B cell (primary cell): ENCODE measurements around the gene MAP7D3. TPM values are rescaled to one million over a fixed set of nuclear protein-coding genes. Genes with fewer than 3 reads are reported as not detected.

Experiments used
- ATAC-seq: fragments of 200-7000 bp; cut with Tn5 transposase; one replicate; pipeline ENCODE4 v1.10.0; 2021; ENCODE audit warnings: low read depth, mild to moderate bottlenecking, moderate number of reproducible peaks, moderate library complexity
- CTCF ChIA-PET: fragments of 350-600 bp; sonication (Branson Sonifier 250); formaldehyde crosslinking; loops from one replicate; lab custom pipeline; 2021; ENCODE audit warnings: antibody characterized with exemption, inconsistent platforms; lab: Charles Lee
- POLR2A ChIA-PET: fragments of 350-600 bp; sonication (Branson Sonifier 250); formaldehyde crosslinking; loops from one replicate; lab custom pipeline; 2021; ENCODE audit warnings: antibody characterized with exemption; lab: Charles Lee
- DNase-seq: peaks from one replicate; pipeline ENCODE4 v3.0.0; 2013
- H2AFZ ChIP-seq: 2 replicates; pipeline ENCODE4 v1.6.1; 2012; ENCODE audit warnings: mild to moderate bottlenecking, low read depth, low read length; ENCODE audit not compliant: insufficient read depth, poor library complexity, severe bottlenecking
- H3K27ac ChIP-seq, 2 donors: 1 replicate in 1 of 2; 2 replicates in 1 of 2; pipeline ENCODE4 v1.5.1; 2012 to 2013; ENCODE audit warnings: low read length in 2 of 2, mild to moderate bottlenecking in 2 of 2, moderate library complexity in 1 of 2
- H3K27me3 ChIP-seq, 4 experiments: fragments of 200-600 bp in 1 of 4; sonication (generic) in 1 of 4; replicated peaks in 1 of 4; 1 replicate in 2 of 4; 2 replicates in 2 of 4; pipeline versions ENCODE4 v1.6.1 to v1.7.0; 2013 to 2016; ENCODE audit warnings: low read length in 3 of 4, mild to moderate bottlenecking in 2 of 4, mixed read lengths in 1 of 4, moderate library complexity in 1 of 4; ENCODE audit not compliant: insufficient read depth in 4 of 4, control insufficient read depth in 3 of 4; ENCODE audit errors: control extremely low read depth in 1 of 4
- H3K36me3 ChIP-seq, 2 experiments: replicated peaks in 1 of 2; 1 replicate in 1 of 2; 2 replicates in 1 of 2; pipeline versions ENCODE4 v1.6.1 to v1.7.1; 2013; ENCODE audit warnings: low read length in 1 of 2; ENCODE audit not compliant: insufficient read depth in 2 of 2, control insufficient read depth in 1 of 2; ENCODE audit errors: control extremely low read depth in 1 of 2, extremely low read depth in 1 of 2
- H3K4me1 ChIP-seq, 2 donors: fragments of 200-600 bp in 1 of 2; sonication (generic) in 1 of 2; 1 replicate in 1 of 2; 2 replicates in 1 of 2; pipeline versions ENCODE4 v1.5.1 to v1.6.1; 2013 to 2017; ENCODE audit warnings: low read length in 2 of 2; ENCODE audit not compliant: control insufficient read depth in 2 of 2, insufficient read depth in 2 of 2
- H3K4me2 ChIP-seq: replicated peaks from 2 replicates; pipeline ENCODE3; 2012; ENCODE audit warnings: mild to moderate bottlenecking, low read depth, low read length; ENCODE audit not compliant: poor library complexity, severe bottlenecking
- H3K4me3 ChIP-seq, 5 experiments: fragments of 200-600 bp in 1 of 5; sonication (generic) in 1 of 5; 1 replicate in 3 of 5; 2 replicates in 2 of 5; pipeline versions ENCODE4 v1.5.1 to v1.7.0; 2011 to 2016; ENCODE audit warnings: low read length in 4 of 5, mild to moderate bottlenecking in 4 of 5, low read depth in 2 of 5, control low read depth in 1 of 5, moderate library complexity in 1 of 5; ENCODE audit not compliant: insufficient read depth in 1 of 5; ENCODE audit errors: control extremely low read depth in 1 of 5, extremely low read depth in 1 of 5
- H3K79me2 ChIP-seq: fragments of 200-600 bp; sonication (generic); one replicate; pipeline ENCODE4 v1.6.0; 2016; ENCODE audit warnings: low read length; ENCODE audit not compliant: control insufficient read depth, insufficient read depth
- H3K9ac ChIP-seq: fragments of 200-600 bp; sonication (generic); 2 replicates; pipeline ENCODE4 v1.6.1; 2017; ENCODE audit warnings: mild to moderate bottlenecking, low read length, moderate library complexity
- H3K9me3 ChIP-seq, 3 donors: one replicate each; pipeline versions ENCODE4 v1.6.1 to v1.7.1; 2013; ENCODE audit warnings: low read length in 2 of 3; ENCODE audit not compliant: control insufficient read depth in 2 of 3, insufficient read depth in 1 of 3; ENCODE audit errors: control extremely low read depth in 1 of 3
- H4K20me1 ChIP-seq: 2 replicates; pipeline ENCODE4 v1.6.0; 2012; ENCODE audit warnings: mild to moderate bottlenecking, low read length; ENCODE audit not compliant: insufficient read depth, control insufficient read depth, poor library complexity, severe bottlenecking
- H3K27ac Mint-ChIP-seq: one replicate; pipeline ENCODE4 v1.8.0; 2021; ENCODE audit warnings: mixed read lengths
- H3K27me3 Mint-ChIP-seq: one replicate; pipeline ENCODE4 v1.8.0; 2021; ENCODE audit warnings: mixed read lengths
- H3K4me1 Mint-ChIP-seq: one replicate; pipeline ENCODE4 v1.8.0; 2021; ENCODE audit warnings: mixed read lengths
- H3K4me3 Mint-ChIP-seq: one replicate; pipeline ENCODE4 v1.8.0; 2021; ENCODE audit warnings: mixed read lengths
- H3K9me3 Mint-ChIP-seq: one replicate; pipeline ENCODE4 v1.8.0; 2022; ENCODE audit warnings: mixed read lengths; ENCODE audit not compliant: insufficient read depth
- CTCF ChIP-seq: fragments of 200-600 bp; IDR thresholded peaks from one replicate; pipeline ENCODE4 v1.8.0; 2022; ENCODE audit warnings: antibody characterized with exemption, mild to moderate bottlenecking
- EZH2 ChIP-seq: IDR thresholded peaks from 2 replicates; pipeline ENCODE4 v1.6.1; 2012; ENCODE audit warnings: borderline replicate concordance, low read depth, mild to moderate bottlenecking, moderate library complexity, low read length; ENCODE audit not compliant: insufficient read depth, poor library complexity, severe bottlenecking
- WGBS: methylation state at CpG from one replicate; pipeline ENCODE4 v1.1.5; 2013; ENCODE audit warnings: missing lambda C conversion rate; ENCODE audit not compliant: insufficient coverage; 5-methylcytosine and 5-hydroxymethylcytosine counted together
- intact Hi-C: fragments of 100-400 bp; cut with micrococcal nuclease; formaldehyde crosslinking; loops from one replicate; pipeline ENCODE4 v1.10.0; 2022
- polyA plus RNA-seq: library from polyadenylated mRNA; depleted of rRNA; stranded (reverse); fragments of >200 nt; gene quantifications from 2 replicates; pipeline ENCODE4 v1.2.3, GENCODE V29; 2012
- total RNA-seq, 2 donors: library from RNA; stranded (reverse); fragments of 120-200 nt in 1 of 2; gene quantifications; 1 replicate in 1 of 2; 2 replicates in 1 of 2; pipeline versions ENCODE4 v1.2.3 to v1.2.4, GENCODE V29; 2013 to 2022

Gene MAP7D3
- total and polyA plus RNA-seq, 2 donors (not counting 1 experiment from before 2014, with no cell fraction given), result 3.8 to 13.0 TPM

DNA sequence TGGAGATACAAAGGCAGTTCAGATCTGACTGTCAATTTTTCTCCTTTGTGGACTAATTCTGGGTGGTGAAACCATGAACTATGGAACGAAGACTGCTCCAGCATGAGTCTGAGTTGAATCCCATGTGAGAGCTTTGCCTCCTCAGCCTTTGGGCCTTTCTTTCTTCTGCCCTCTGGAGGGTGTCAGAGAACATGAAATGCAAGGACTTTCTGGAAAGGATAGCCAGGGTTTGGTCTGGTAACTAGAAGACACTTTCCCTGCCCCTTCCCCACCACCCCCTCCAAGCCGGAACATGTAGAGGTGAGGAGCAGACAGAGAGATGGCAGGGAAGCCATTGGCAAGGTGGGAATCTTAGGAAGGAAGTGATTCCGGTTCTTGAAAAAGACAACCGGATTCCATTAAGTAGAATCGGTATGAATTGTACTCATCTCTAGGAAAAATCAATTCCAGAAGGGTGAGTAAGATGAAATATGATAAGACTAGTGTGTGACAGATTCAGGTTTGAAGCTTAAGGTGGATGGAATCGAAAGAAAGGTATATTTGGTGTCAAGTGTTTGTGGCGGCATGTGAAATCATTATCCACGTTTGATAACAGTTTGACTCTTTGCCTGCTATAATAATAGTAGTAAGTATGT is 84.9 kb downstream of the MAP7D3 start:
- Histone ChIP-seq H2AFZ (no peak overlapping the region), H3K79me2 (no peaks in the 10 kb centered on the region), H3K4me3 (no peak overlapping the region), H3K27me3 (no peaks in the 10 kb centered on the region), H3K9me3 (no peaks in the 10 kb centered on the region), H3K9ac (no peak overlapping the region), H3K4me1 (no peaks in the 10 kb centered on the region), H3K4me2 (no peak overlapping the region), H4K20me1 (no peaks in the 10 kb centered on the region), H3K36me3 (no peaks in the 10 kb centered on the region), H3K27ac (no peak overlapping the region)
- no peaks in the 10 kb centered on the region for H3K27me3 Mint-ChIP-seq
- H3K4me3 Mint-ChIP-seq, result no peak overlapping the region
- intact Hi-C loops, result loop anchor here (10.0 kb wide), 1 partner anchor 48 kb away; no protein-coding TSS in a partner anchor
- H3K9me3 Mint-ChIP-seq, result no peaks in the 10 kb centered on the region
- no peak overlapping the region for H3K27ac Mint-ChIP-seq
- DNase-seq (no peak), ATAC-seq (no peak)
- TF ChIP-seq EZH2 (no peak), CTCF (no peak)
- 100% methylated on average over 2 of the region's 8 CpGs for WGBS
- no peaks in the 10 kb centered on the region for H3K4me1 Mint-ChIP-seq
- ChIA-PET CTCF (interaction anchor here (0.8 to 1.0 kb wide), 3 partner anchors 102 to 138 kb away, joined by 3 to 6 read pairs (median 3); no protein-coding TSS in a partner anchor), POLR2A (no interaction called here)

DNA sequence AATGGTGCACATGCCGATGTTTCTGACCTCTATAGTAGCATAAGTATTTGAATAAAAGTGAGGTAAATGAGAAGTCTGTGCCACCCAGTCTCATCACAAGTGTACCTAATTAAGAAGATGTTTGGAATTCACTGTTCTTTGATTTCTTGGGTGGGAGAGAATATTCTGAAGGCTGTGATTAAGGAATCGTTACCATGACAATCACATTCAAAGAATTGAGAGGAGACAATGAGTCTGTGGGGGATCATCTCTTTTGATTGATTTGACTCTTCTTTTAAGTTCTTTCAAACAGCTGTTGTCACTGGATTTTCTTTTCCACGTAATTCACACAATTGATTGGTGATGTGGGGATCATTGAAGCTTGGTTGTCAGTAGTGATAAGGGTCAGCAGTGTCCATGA is 85.8 kb downstream of the MAP7D3 start:
- ChIA-PET CTCF (interaction anchor here (0.8 to 1.0 kb wide), 2 partner anchors 106 to 137 kb away, joined by 3 to 6 read pairs; no protein-coding TSS in a partner anchor), POLR2A (no interaction called here)
- Histone ChIP-seq H3K9ac (no peak overlapping the region), H2AFZ (no peak overlapping the region), H3K4me2 (no peak overlapping the region), H3K36me3 (no peaks in the 10 kb centered on the region), H3K9me3 (no peaks in the 10 kb centered on the region), H3K27ac (no peak overlapping the region), H3K4me3 (no peak overlapping the region), H3K79me2 (no peaks in the 10 kb centered on the region), H4K20me1 (no peaks in the 10 kb centered on the region), H3K4me1 (no peaks in the 10 kb centered on the region), H3K27me3 (no peaks in the 10 kb centered on the region)
- no CpG with 5 or more reads among the region's 3 CpGs for WGBS
- Mint-ChIP-seq H3K27me3 (no peaks in the 10 kb centered on the region), H3K27ac (no peak overlapping the region), H3K4me1 (no peaks in the 10 kb centered on the region), H3K4me3 (no peak overlapping the region), H3K9me3 (no peaks in the 10 kb centered on the region)
- TF ChIP-seq EZH2, result no peak
- TF ChIP-seq CTCF, result no peak
- DNase-seq (no peak), ATAC-seq (no peak)
- intact Hi-C loops, result loop anchor here (10.0 kb wide), 1 partner anchor 49 kb away; no protein-coding TSS in a partner anchor
